ENCODE data around the gene UCKL1.

GRCh38 chr20:63939061-63939935, 16.9 kb downstream of the UCKL1 start:
- no peak for TF ChIP-seq GATA2 (IDR thresholded peaks at IDR 0.05; ENCODE audit: low read depth, low read length)
- no peak for TF ChIP-seq GATA3 (IDR thresholded peaks at IDR 0.05; ENCODE audit: low read depth, low read length)

Data from SH-SY5Y (cell line).